ENCODE measurements around the gene SNX12. TPM values are rescaled to one million over a fixed set of nuclear protein-coding genes. Genes with fewer than 3 reads are reported as not detected.

SNX12 gene
- total RNA-seq, 2 donors from 2014 or later, result 33.9 to 62.1 TPM

DNA sequence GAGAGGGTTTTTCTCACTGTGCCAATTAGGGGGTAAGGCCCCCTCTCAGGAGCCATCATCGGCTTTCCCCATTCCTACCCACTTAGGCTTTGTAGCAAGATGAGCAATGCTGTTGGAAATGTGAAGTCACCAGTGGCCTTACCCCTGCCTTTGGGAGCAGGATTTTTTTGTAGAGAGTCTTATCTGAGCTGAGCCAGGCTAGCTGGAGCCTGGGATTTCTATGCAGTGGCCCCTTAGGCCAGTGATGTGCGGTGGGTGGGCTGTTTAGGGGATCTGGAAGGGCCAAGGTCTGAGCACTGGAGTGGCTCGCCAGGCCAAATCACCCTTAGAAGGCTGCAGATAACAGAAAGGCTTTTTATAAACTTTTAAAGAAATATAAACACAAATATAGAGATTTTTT, 34.2 kb upstream of the SNX12 start:
- Histone ChIP-seq H3K27ac (no peak overlapping the region), H3K27me3 (replicated peaks; ENCODE audit: insufficient read depth) (no peaks in the 10 kb centered on the region), H3K36me3 (no peaks in the 10 kb centered on the region), H3K9me3 (no peaks in the 10 kb centered on the region), H3K4me3 (no peak overlapping the region), H3K4me1 (ENCODE audit: control insufficient read depth in 1 of 2, low read depth in 2 of 2) (no peaks in the 10 kb centered on the region)
- TF ChIP-seq, protein P1, sequence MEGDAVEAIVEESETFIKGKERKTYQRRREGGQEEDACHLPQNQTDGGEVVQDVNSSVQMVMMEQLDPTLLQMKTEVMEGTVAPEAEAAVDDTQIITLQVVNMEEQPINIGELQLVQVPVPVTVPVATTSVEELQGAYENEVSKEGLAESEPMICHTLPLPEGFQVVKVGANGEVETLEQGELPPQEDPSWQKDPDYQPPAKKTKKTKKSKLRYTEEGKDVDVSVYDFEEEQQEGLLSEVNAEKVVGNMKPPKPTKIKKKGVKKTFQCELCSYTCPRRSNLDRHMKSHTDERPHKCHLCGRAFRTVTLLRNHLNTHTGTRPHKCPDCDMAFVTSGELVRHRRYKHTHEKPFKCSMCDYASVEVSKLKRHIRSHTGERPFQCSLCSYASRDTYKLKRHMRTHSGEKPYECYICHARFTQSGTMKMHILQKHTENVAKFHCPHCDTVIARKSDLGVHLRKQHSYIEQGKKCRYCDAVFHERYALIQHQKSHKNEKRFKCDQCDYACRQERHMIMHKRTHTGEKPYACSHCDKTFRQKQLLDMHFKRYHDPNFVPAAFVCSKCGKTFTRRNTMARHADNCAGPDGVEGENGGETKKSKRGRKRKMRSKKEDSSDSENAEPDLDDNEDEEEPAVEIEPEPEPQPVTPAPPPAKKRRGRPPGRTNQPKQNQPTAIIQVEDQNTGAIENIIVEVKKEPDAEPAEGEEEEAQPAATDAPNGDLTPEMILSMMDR (IDR thresholded peaks at IDR 0.05), result no peak
- ATAC-seq (ENCODE audit: insufficient number of reproducible peaks, low FRiP score, low read depth), result no peak
- no peak for DNase-seq (ENCODE audit: low spot score)

DNA sequence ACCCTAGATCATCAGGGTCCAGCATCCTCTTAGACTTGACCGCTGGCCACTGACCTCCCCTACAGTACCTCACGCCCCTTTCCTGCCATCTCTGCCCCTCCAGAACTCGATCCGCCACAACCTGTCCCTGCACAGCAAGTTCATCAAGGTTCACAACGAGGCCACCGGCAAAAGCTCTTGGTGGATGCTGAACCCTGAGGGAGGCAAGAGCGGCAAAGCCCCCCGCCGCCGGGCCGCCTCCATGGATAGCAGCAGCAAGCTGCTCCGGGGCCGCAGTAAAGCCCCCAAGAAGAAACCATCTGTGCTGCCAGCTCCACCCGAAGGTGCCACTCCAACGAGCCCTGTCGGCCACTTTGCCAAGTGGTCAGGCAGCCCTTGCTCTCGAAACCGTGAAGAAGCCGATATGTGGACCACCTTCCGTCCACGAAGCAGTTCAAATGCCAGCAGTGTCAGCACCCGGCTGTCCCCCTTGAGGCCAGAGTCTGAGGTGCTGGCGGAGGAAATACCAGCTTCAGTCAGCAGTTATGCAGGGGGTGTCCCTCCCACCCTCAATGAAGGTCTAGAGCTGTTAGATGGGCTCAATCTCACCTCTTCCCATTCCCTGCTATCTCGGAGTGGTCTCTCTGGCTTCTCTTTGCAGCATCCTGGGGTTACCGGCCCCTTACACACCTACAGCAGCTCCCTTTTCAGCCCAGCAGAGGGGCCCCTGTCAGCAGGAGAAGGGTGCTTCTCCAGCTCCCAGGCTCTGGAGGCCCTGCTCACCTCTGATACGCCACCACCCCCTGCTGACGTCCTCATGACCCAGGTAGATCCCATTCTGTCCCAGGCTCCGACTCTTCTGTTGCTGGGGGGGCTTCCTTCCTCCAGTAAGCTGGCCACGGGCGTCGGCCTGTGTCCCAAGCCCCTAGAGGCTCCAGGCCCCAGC, 32.7 kb upstream of the SNX12 start:
- no peak overlapping the region for H3K27ac ChIP-seq
- TF ChIP-seq, protein P1 (IDR thresholded peaks at IDR 0.05), result no peak
- no peak overlapping the region for H3K4me3 ChIP-seq
- ATAC-seq (ENCODE audit: insufficient number of reproducible peaks, low FRiP score, low read depth), result no peak
- H3K9me3 ChIP-seq, result no peaks in the 10 kb centered on the region
- no peaks in the 10 kb centered on the region for H3K4me1 ChIP-seq (ENCODE audit: control insufficient read depth in 1 of 2, low read depth in 2 of 2)
- no peaks in the 10 kb centered on the region for H3K27me3 ChIP-seq (replicated peaks; ENCODE audit: insufficient read depth)
- H3K36me3 ChIP-seq, result no peaks in the 10 kb centered on the region
- no peak for DNase-seq (ENCODE audit: low spot score)

DNA sequence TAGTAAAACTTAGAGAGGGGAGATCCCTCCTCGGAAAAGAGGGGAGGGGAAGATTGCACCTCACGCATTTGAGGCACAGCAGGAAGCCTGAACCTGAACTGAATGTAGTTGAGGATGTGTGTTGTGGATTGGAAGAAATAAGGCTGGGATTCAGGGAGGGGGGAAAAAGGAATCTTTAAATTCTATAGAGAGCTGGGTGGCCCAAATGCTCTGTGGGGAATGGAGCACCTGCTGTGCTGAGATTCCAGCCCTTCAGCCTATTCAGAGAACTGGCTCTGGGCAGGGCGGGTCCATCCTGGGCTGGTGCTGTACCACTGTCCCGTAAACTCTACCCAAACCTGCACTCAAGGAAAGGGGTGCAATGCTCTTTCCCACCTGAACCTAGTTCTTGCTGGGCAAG, 31.6 kb upstream of the SNX12 start:
- Histone ChIP-seq H3K27me3 (replicated peaks; ENCODE audit: insufficient read depth) (no peaks in the 10 kb centered on the region), H3K9me3 (no peaks in the 10 kb centered on the region), H3K4me3 (no peak overlapping the region), H3K27ac (no peak overlapping the region), H3K36me3 (no peaks in the 10 kb centered on the region), H3K4me1 (ENCODE audit: control insufficient read depth in 1 of 2, low read depth in 2 of 2) (peaks cover 0 to 4% of the 10 kb centered on the region in 2 donors)
- TF ChIP-seq, protein P1 (IDR thresholded peaks at IDR 0.05), result no peak
- DNase-seq (ENCODE audit: low spot score) (no peak), ATAC-seq (ENCODE audit: insufficient number of reproducible peaks, low FRiP score, low read depth) (no peak)

DNA sequence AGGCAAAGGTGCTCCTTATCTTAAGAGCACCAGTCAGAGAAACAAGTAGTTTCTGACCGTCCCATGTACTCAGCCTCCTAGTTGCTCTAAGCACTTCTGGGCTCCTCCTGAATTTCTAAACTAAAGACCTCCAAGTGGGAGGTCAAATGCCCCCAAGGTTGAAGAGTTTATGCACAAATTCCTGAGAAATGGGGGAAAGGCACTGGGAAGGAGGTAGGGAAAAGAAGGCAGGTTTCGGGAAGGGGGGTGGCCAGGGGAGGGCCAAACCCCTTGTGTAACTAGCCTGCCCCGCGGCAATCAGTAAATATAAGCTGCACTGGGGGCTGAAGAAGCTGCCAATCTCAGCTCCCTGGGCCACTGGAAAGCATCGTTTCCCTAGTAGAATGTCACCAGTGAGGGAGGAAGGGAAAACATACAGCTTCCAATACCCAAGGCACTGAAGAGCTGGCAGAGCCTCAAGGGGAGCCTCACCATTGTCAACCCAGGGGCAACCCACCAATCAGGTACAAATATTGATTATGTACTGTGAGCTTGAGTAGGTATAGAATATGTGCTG, 30.9 kb upstream of the SNX12 start:
- Histone ChIP-seq H3K27ac (no peak overlapping the region), H3K4me3 (no peak overlapping the region), H3K27me3 (replicated peaks; ENCODE audit: insufficient read depth) (no peaks in the 10 kb centered on the region), H3K4me1 (ENCODE audit: control insufficient read depth in 1 of 2, low read depth in 2 of 2) (peaks cover 0 to 4% of the 10 kb centered on the region in 2 donors), H3K9me3 (no peaks in the 10 kb centered on the region), H3K36me3 (no peaks in the 10 kb centered on the region)
- no peak for ATAC-seq (ENCODE audit: insufficient number of reproducible peaks, low FRiP score, low read depth)
- TF ChIP-seq, protein P1 (IDR thresholded peaks at IDR 0.05), result no peak
- DNase-seq (ENCODE audit: low spot score), result no peak

DNA sequence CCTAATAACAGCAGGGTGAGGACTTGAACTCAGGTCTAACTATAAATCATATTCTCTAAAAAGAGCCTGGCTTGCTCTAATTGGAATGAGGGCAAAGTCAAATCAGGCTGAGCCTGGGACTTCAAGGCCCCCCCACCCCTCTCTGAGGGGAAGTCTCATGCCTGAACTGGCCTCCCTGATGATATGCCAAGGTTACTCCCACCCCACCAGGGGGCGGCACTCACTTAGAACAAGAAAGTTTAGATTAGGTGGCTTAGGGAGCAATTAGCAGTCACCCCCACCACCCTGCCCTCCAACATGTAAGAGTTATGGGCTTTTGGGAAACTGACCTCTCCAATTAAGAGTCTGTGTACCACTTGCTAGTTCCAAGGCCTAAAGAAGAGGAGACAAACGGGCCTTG, 30.2 kb upstream of the SNX12 start:
- Histone ChIP-seq H3K4me1 (ENCODE audit: control insufficient read depth in 1 of 2, low read depth in 2 of 2) (peaks cover 0 to 4% of the 10 kb centered on the region in 2 donors), H3K27me3 (replicated peaks; ENCODE audit: insufficient read depth) (no peaks in the 10 kb centered on the region), H3K36me3 (no peaks in the 10 kb centered on the region), H3K27ac (no peak overlapping the region), H3K4me3 (no peak overlapping the region), H3K9me3 (no peaks in the 10 kb centered on the region)
- ATAC-seq (ENCODE audit: insufficient number of reproducible peaks, low FRiP score, low read depth) (no peak), DNase-seq (ENCODE audit: low spot score) (peak; percentile 15)
- TF ChIP-seq, protein P1 (IDR thresholded peaks at IDR 0.05), result peak; percentile 24
